Trophoblast cell (in vitro differentiated cells and primary cell): ENCODE results near the gene C6orf89.
"Not testable (repeated sequence)": the region's sequence is repeated elsewhere in the genome, so short reads cannot be mapped to it uniquely, and the experiment has no call there.

Source experiments
- DNase-seq, 2 donors: peaks; one replicate each; pipeline ENCODE4 v3.0.0-alpha.2; 2016
- H2AFZ ChIP-seq: 2 replicates; pipeline ENCODE4 v1.6.1; 2013; ENCODE audit warnings: low read length, moderate library complexity, mild to moderate bottlenecking; ENCODE audit not compliant: insufficient read depth, poor library complexity
- H2AK5ac ChIP-seq: 2 replicates; pipeline ENCODE4 v1.6.1; 2013; ENCODE audit warnings: mild to moderate bottlenecking, low read length
- H2BK120ac ChIP-seq: 2 replicates; pipeline ENCODE4 v1.6.1; 2013; ENCODE audit warnings: low read length, mild to moderate bottlenecking, moderate library complexity; ENCODE audit not compliant: insufficient read depth, poor library complexity
- H2BK12ac ChIP-seq: 2 replicates; pipeline ENCODE4 v1.6.1; 2013; ENCODE audit warnings: mild to moderate bottlenecking, low read length, moderate library complexity
- H2BK5ac ChIP-seq: 2 replicates; pipeline ENCODE4 v1.6.1; 2013; ENCODE audit warnings: low read length, low read depth, moderate library complexity, mild to moderate bottlenecking; ENCODE audit not compliant: poor library complexity
- H3K14ac ChIP-seq: 2 replicates; pipeline ENCODE4 v1.6.1; 2013; ENCODE audit warnings: mild to moderate bottlenecking, low read length
- H3K18ac ChIP-seq: 2 replicates; pipeline ENCODE4 v1.6.1; 2013; ENCODE audit warnings: mild to moderate bottlenecking, low read length
- H3K23ac ChIP-seq: 2 replicates; pipeline ENCODE4 v1.6.1; 2013; ENCODE audit warnings: low read length
- H3K27ac ChIP-seq: 2 replicates; pipeline ENCODE4 v1.5.1; 2013; ENCODE audit warnings: low read depth, mild to moderate bottlenecking, inconsistent platforms, low read length, moderate library complexity
- H3K27me3 ChIP-seq: 2 replicates; pipeline ENCODE4 v1.6.1; 2013; ENCODE audit warnings: inconsistent platforms, mild to moderate bottlenecking, low read length, moderate library complexity; ENCODE audit not compliant: insufficient read depth
- H3K36me3 ChIP-seq, 2 experiments: 1 replicate in 1 of 2; 2 replicates in 1 of 2; pipeline ENCODE4 v1.6.1; 2013; ENCODE audit warnings: low read length in 2 of 2, mild to moderate bottlenecking in 2 of 2, moderate library complexity in 1 of 2; ENCODE audit not compliant: insufficient read depth in 2 of 2, control insufficient read depth in 1 of 2
- H3K4ac ChIP-seq: 2 replicates; pipeline ENCODE4 v1.6.1; 2013; ENCODE audit warnings: low read depth, mild to moderate bottlenecking, low read length, moderate library complexity
- H3K4me1 ChIP-seq, 2 experiments: 1 replicate in 1 of 2; 2 replicates in 1 of 2; pipeline ENCODE4 v1.6.1; 2013; ENCODE audit warnings: low read length in 2 of 2, mild to moderate bottlenecking in 2 of 2, moderate library complexity in 1 of 2; ENCODE audit not compliant: insufficient read depth in 2 of 2, control insufficient read depth in 1 of 2
- H3K4me2 ChIP-seq: 2 replicates; pipeline ENCODE4 v1.6.1; 2013; ENCODE audit warnings: inconsistent platforms, mild to moderate bottlenecking, low read length, moderate library complexity
- H3K4me3 ChIP-seq: 2 replicates; pipeline ENCODE4 v1.5.1; 2013; ENCODE audit warnings: mild to moderate bottlenecking, low read depth, low read length, inconsistent platforms
- H3K79me1 ChIP-seq: one replicate; pipeline ENCODE4 v1.6.1; 2013; ENCODE audit warnings: low read length
- H3K79me2 ChIP-seq: 2 replicates; pipeline ENCODE4 v1.6.1; 2013; ENCODE audit warnings: low read length, mild to moderate bottlenecking; ENCODE audit not compliant: control insufficient read depth, insufficient read depth, poor library complexity
- H3K9ac ChIP-seq: 2 replicates; pipeline ENCODE4 v1.6.1; 2013; ENCODE audit warnings: mild to moderate bottlenecking, low read length
- H3K9me3 ChIP-seq: 2 replicates; pipeline ENCODE4 v1.6.1; 2013; ENCODE audit warnings: low read depth, mild to moderate bottlenecking, control low read depth, inconsistent platforms, low read length; ENCODE audit not compliant: insufficient read depth
- H4K12ac ChIP-seq: 2 replicates; pipeline ENCODE4 v1.6.1; 2013; ENCODE audit warnings: low read depth, mild to moderate bottlenecking, low read length, moderate library complexity
- H4K8ac ChIP-seq: 2 replicates; pipeline ENCODE4 v1.6.1; 2013; ENCODE audit warnings: low read depth, mild to moderate bottlenecking, low read length, moderate library complexity
- H4K91ac ChIP-seq: one replicate; pipeline ENCODE4 v1.6.1; 2013; ENCODE audit warnings: low read depth, mild to moderate bottlenecking, low read length, moderate library complexity
- WGBS: extraction: QIAGEN DNeasy Blood & Tissue Kit; methylation state at CpG from one replicate; pipeline ENCODE4 v1.1.7; 2013; ENCODE audit warnings: missing lambda C conversion rate; ENCODE audit not compliant: insufficient read length, insufficient coverage; ENCODE audit errors: extremely low coverage; 5-methylcytosine and 5-hydroxymethylcytosine counted together

C6orf89 gene

DNA sequence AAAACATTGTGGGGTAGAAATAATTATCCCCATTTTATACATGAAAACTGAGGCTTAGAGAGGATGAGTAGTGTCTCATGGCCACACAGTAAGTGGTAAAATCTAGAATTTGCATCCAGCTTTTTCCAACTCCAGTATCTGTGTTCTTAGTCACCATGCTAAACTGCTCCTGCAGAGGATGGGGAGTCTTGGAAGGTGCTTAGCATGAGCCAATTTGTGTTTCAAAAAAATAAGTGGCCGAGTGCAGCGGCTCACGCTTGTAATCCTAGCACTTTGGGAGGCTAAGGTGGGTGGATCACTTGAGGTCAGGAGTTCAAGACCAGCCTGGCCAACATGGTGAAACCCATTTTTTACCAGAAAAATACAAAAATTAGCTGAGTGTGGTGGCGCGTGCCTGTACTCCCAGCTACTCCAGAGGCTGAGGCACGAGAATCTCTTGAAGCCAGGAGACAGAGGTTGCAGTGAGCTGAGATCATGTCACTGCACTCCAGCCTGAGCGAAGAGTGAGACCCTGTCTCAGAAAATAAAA lies 2.4 kb downstream of the C6orf89 start:
- Histone ChIP-seq H3K4me1 (peaks cover 0 to 4% of the 10 kb centered on the region in 2 experiments), H2BK12ac (no peak overlapping the region), H3K4me3 (no peak overlapping the region), H2AK5ac (no peak overlapping the region), H3K79me2 (peaks cover 3% of the 10 kb centered on the region), H3K18ac (no peak overlapping the region), H3K9me3 (no peaks in the 10 kb centered on the region), H3K4me2 (no peak overlapping the region), H2BK5ac (no peak overlapping the region), H3K14ac (no peak overlapping the region), H3K9ac (no peak overlapping the region), H4K91ac (no peak overlapping the region), H3K27me3 (no peaks in the 10 kb centered on the region), H4K8ac (no peak overlapping the region), H3K23ac (no peak overlapping the region), H3K27ac (no peak overlapping the region), H2AFZ (no peak overlapping the region), H4K12ac (no peak overlapping the region), H3K79me1 (peaks cover 6% of the 10 kb centered on the region), H3K36me3 (no peaks in the 10 kb centered on the region), H2BK120ac (no peak overlapping the region), H3K4ac (no peak overlapping the region)
- no CpG with 5 or more reads among the region's 7 CpGs for WGBS
- no peak for DNase-seq

DNA sequence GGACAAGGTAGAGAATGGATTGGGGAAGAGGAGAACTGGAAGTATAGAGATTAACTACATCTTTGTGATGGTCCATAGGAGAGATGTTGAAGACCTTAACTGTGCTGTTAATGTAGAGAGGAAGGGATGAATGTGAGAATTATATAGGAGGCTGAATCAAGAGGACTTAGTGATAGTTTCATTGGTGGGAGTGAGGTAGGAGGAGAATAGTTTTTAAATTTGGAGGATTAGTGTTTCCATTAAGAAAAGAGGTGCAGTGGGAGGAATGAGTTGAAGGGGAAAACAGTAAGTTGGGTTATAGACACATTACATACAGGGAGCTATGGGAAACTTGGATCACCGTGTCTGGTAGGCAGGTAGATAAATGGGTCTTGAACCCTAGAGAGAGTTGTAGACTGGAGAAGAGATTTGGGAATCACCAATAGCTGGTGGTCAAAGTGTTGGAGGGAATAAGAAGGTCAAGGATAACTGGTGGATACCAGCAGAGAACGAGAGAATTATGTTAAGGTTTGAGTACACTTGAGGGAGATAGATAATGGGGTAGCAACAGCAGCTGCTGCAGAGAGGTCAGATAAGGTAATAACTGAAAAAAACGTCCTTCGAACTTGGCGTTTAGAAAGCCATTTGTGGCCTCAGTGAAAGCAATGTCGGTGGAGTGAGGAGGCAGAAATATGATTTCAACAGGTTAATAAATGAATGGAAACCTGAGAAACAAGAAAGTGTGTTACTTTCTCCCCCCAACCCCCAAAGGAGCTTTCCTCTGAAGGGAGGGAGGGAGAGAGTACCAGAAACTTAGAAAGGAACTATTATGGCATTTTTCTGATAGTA lies 3.1 kb downstream of the C6orf89 start:
- Histone ChIP-seq H3K4me2 (no peak overlapping the region), H3K14ac (no peak overlapping the region), H2AK5ac (no peak overlapping the region), H2BK120ac (no peak overlapping the region), H3K4ac (no peak overlapping the region), H3K27ac (no peak overlapping the region), H3K79me1 (peaks cover 6% of the 10 kb centered on the region), H4K91ac (no peak overlapping the region), H3K9ac (peak overlapping the region; percentile 16), H2AFZ (no peak overlapping the region), H3K9me3 (no peaks in the 10 kb centered on the region), H4K8ac (no peak overlapping the region), H3K4me1 (peaks cover 0 to 4% of the 10 kb centered on the region in 2 experiments), H3K79me2 (peaks cover 3% of the 10 kb centered on the region), H3K36me3 (no peaks in the 10 kb centered on the region), H3K27me3 (no peaks in the 10 kb centered on the region), H3K23ac (no peak overlapping the region), H3K18ac (no peak overlapping the region), H2BK5ac (no peak overlapping the region), H3K4me3 (no peak overlapping the region), H2BK12ac (no peak overlapping the region), H4K12ac (no peak overlapping the region)
- no CpG with 5 or more reads among the region's 6 CpGs for WGBS
- no peak for DNase-seq

- Histone ChIP-seq H4K91ac (no peak overlapping the region), H3K79me1 (peaks cover 6% of the 10 kb centered on the region), H2BK12ac (no peak overlapping the region), H3K79me2 (peaks cover 3% of the 10 kb centered on the region), H3K14ac (no peak overlapping the region), H3K4ac (no peak overlapping the region), H3K18ac (no peak overlapping the region), H3K36me3 (no peaks in the 10 kb centered on the region), H3K4me2 (no peak overlapping the region), H2AK5ac (no peak overlapping the region), H3K4me1 (peaks cover 0 to 4% of the 10 kb centered on the region in 2 experiments), H2AFZ (no peak overlapping the region), H4K12ac (no peak overlapping the region), H3K4me3 (no peak overlapping the region), H2BK120ac (no peak overlapping the region), H2BK5ac (no peak overlapping the region), H3K27me3 (no peaks in the 10 kb centered on the region), H3K27ac (no peak overlapping the region), H3K9ac (no peak overlapping the region), H3K23ac (no peak overlapping the region), H4K8ac (no peak overlapping the region), H3K9me3 (no peaks in the 10 kb centered on the region)
- no CpG with 5 or more reads among the region's 3 CpGs for WGBS
- DNase-seq: no peak
Measured at GRCh38 chr6:36890112-36890663, 4.4 kb downstream of the C6orf89 start.

DNA sequence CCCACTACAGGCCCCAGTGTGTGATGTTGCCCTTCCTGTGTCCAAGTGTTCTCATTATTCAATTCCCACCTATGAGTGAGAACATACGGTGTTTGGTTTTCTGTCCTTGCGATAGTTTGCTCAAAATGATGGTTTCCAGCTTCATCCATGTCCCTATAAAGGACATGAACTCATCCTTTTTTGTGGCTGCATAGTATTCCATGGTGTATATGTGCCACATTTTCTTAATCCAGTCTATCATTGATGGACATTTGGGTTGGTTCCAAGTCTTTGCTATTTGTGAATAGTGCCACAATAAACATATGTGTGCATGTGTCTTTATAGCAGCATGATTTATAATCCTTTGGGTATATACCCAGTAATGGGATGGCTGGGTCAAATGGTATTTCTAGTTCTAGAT lies 5.4 kb downstream of the C6orf89 start:
- no CpG with 5 or more reads among the region's 2 CpGs for WGBS
- H3K23ac ChIP-seq: not testable (repeated sequence)

More for the DNA sequence above, 5.4 kb downstream of the C6orf89 start:
- H4K12ac ChIP-seq, H3K27ac ChIP-seq, H3K14ac ChIP-seq, DNase-seq, H3K4me2 ChIP-seq, H3K4ac ChIP-seq, H3K4me1 ChIP-seq, H4K8ac ChIP-seq, H2AFZ ChIP-seq, H3K4me3 ChIP-seq, H3K79me1 ChIP-seq, H2BK12ac ChIP-seq, H4K91ac ChIP-seq, H2AK5ac ChIP-seq, H3K9me3 ChIP-seq, H2BK120ac ChIP-seq, H2BK5ac ChIP-seq, H3K36me3 ChIP-seq, H3K9ac ChIP-seq, H3K18ac ChIP-seq, H3K79me2 ChIP-seq, H3K27me3 ChIP-seq: not testable (repeated sequence)
